CD4-positive, alpha-beta T cell treated with Interleukin-6 at 100 ng/mL for 8 hours (primary cell): Measurements from ENCODE around the gene GRB2.
A peak's percentile ranks its signal among the peaks of the same experiment; 100 is the strongest.
"Not testable (repeated sequence)": the region's sequence is repeated elsewhere in the genome, so short reads cannot be mapped to it uniquely, and the experiment has no call there.

Experiments used
- DNase-seq: peaks from one replicate; pipeline ENCODE4 v3.0.0-alpha.2; 2020; ENCODE audit warnings: mixed read lengths, low spot score

GRB2 gene

DNA sequence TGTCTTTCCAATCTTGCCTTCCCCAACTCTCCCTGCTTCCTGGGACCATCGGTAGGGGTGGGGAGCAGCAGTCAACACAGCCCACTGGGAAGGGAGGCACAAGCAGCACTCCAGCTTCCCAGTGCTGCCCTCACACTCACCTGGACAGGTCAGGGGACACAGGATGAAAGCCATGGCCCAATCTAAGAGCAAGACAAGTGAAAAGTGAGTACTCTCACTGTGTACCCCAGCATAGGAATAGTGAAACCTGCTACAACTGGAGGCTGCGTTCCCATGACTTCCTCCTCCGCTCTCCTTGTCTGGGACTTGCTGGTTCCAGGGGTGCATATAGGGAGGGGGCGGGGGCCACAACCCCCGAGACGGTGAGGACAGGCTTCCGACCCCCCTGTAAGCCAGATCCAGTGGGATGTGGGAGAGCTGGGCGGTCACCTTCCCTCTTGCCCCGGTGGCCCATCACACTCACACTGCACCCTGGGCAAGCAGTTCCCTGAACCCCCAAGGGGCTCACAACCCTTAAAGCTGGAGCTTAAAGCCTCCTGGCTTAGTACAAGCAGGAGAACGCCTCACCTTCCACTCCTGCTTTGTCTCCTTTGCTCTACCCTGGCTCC is 86.8 kb downstream of the GRB2 start:
- DNase-seq: no peak

DNA sequence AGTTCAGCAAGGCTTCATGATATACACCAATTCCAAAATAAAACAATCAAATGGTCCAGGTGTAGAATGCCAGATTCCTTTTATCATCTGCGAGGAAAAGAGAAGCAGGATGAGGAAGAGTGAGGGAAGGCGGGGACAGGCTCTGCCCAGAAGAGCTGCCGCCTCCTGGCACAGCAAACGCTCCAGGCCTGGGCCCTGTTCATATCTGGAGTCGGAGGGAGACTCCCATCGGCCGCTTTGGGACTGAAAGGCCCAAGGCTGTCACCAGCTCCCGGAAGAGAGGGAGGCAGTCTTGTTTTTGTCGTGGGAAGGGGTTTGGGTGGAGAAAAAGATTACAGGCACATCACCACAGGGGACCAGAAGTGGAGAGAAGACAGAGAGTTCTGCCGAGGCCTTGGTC is 87.3 kb downstream of the GRB2 start:
- DNase-seq: no peak

DNA sequence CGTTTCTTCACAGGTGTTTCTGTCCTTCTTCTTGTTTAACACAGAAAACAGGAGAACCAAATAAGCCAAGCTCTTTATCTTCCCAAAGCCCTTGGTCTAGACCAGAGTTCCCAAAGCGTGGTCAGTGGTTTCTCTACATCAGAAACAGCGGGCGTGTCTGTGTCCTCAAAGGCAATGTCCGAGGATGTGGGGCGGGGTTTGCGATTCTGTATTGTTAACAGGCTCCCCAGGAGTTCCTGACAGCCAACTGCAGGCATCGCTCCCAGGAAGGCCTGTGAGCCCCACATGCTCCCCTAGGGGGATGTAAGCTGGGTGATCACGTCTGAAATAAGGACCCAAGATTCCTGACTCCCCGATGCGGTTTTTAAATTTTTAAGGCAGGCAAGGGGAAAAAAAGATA is 87.8 kb downstream of the GRB2 start:
- DNase-seq: no peak

DNA sequence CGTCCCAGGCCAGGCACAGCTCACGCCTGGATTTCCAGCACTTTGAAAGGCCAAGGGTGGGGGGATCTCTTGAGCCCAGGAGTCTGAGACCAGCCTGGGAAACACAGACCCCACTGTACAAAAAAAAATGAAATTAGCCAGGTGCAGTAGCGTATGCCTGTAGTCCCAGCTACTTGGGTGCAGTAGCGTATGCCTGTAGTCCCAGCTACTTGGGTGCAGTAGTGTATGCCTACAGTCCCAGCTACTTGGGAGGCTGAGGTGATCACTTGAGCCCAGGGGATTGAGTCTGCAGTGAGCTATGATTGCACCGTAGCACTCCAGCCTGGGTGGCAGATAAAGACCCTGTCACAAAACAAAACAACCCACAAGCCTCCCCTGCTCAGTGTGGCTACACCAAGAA is 89.2 kb downstream of the GRB2 start:
- DNase-seq: no peak

DNA sequence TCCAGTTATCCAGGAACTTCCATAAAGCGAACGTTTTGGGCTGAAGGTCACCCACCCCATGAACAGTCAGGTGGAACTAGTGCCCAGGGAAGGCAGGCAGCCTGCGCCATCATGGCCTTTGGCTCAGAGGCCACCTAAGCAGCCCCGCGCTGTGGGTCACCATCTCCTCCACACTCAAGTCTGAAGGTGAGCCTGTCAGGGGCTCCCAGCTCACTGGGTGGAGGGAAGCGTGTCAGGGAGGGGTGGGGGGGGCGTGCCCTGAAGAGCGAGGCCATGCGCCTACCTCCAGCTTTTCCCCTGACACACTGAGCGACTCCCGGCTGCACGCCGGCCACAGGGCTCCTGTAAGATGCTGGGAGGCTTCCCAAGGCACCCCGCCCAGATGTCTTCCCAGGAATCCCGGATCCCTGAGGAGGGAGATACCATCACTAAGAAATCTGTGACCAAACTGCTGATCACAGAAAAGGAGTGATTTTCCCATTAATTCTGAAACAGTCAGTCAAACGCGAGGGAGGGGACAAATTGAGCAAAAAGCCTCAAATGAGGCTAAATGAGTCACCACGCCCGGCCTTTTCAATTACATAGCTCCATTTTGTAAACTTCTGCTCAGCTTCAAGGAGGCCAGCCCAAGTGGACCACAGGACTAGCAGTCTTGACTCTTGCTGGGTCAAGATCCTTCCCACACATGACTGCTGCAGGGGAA is 89.8 kb downstream of the GRB2 start:
- no peak for DNase-seq

DNA sequence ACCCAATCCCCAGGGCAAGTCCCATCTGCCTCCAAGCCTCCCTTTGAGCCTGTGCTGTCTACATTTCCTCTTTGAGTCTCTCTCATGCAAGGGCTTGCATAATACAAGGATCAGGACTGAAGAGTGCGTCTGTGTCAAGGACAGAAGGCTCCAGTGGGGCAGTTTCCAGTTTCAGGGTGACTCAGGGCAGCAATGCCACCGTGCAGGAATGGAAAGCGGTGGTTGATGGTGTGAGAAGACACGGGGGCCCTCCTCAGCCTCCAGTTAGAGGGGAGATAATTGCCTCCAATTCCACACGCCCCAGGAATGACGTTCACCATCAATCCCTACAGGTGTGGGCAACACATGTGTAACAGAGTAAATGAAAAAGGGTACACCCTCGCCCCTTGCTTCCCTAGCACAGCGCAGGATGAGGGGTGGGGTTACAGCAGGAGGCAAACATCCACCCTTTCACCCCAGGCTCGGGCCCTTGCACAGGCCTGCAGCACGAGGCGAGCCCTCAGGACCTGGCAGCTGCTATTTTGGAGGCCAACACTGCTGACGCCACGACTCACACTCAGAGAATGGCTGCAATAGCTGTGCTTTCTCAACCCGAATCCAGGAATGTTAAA is 91.4 kb downstream of the GRB2 start:
- DNase-seq: no peak

DNA sequence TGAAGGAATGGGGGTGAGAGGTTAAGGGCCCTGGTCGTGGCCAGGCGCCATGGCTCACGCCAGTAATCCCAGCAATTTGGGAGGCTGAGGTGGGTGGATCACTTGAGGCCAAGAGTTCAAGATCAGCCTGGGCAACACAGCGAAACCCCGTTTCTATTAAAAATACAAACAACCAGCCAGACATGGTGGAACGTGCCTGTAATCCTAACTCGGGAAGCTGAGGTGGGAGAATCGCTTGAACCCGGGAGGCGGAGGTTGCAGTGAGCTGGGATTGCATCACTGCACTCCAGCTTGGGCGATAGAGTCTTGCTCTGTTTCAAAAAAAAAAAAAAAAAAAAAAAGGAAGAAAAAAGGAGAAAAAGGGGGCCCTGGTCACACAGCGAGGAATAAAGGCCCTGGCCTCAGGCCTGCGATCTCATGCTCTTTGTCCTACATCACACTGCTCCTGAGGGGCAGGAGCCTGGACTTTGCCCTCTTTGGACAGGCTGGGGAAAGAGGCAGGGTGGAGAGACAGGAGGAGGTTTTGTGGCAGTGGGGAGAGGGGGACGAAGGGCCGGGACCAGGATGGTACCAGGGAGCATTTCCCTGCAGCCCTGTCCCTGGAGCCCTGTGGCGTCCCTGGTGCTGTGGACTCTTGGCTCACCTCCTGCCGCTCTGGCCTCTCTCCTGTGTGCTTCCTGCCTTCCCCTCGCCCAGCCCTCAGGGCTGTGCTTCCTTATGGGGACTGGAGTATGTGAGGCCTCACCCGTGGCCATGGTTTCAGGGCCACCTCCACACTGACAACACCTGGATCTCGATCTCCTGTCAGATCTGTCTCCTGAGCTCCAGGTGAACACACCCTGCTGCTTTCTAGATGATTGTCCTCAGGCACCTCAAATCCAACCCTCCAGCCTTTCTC is 96.5 kb downstream of the GRB2 start:
- no peak for DNase-seq

DNA sequence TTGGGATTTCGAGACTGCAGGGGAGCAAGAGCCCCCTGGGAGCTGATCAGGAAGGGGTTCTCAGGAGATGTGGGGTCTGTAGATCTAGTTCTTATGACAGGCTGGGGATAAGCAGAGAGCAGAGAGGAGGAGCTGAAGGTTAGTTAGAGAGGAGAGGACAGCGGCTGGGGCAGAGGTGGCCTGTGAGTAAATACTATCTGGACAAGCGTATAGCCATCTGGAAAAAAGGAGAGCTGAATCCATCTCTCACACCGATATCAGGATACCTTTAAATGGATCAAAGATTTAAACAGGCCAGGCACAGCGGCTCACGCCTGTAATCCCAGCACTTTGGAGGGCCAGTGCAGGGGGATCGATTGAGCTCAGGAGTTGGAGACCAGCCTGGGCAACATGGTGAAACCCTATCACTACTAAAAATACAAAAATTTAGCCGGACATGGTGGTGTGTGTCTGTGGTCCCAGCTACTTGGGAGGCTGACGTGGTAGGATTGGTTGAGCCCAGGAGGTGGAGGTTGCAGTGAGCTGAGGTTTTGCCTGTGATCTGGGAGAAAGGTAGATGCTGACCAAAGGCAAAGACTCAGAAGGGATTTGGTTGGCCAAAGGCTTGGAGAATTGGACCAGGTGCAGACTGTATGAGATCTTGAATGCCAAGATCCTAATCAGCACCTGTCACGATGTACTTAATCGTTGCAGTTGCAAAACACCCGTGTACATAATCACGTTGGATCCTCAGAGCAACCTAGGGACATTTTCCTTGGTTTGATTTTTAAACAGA is 97.3 kb downstream of the GRB2 start:
- no peak for DNase-seq

DNA sequence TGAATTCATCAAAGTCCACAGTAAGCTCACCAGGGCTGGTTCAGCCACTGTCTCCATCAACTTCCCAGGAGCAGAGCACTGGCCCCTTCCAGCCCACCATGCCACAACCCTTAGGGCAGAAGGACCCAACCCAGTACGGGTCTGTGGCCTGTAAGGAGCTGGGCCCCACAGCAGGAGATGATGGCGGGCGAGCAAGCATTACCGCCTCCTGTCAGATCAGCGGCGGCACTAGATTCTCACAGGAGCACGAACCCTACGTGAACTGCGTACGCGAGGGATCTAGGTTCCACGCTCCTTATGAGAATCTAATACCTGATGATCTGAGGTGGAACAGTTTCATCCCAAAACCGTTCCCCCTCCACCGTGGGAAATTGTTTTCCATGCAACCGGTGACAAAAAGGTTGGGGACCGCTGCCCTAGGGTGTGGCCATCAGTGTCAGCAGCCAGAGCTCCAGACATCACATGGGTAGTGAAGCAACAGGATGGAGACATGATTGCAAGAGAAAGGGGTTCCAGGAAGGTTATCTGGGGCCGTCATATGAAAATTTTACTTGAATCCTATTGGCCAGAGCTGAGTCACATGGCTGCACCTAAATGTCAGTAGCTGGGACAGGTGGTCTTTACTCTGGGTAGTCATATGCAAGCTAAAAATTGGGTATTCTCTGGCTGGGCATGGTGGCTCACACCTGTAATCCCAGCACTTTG is 103.8 kb downstream of the GRB2 start:
- no peak for DNase-seq

DNA sequence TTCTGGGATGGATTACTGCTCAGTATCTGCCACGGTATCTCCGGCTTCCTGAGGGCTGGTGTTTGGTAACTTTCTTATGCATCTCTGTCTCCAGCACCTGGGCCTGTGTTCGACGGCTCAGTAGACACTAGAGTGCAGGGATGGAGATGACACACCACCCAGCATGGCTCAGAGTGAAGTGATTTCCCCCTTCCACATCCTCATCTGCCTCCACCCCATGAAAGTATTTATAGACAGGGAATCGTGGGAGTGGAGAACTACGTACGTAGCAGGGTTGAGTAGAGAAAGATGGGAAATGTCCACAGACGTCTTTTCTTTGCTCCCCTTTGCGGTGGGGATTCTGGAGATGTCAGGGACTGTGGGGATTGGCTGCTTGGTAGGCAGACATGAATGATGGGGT is 104.4 kb downstream of the GRB2 start:
- DNase-seq: no peak

DNA sequence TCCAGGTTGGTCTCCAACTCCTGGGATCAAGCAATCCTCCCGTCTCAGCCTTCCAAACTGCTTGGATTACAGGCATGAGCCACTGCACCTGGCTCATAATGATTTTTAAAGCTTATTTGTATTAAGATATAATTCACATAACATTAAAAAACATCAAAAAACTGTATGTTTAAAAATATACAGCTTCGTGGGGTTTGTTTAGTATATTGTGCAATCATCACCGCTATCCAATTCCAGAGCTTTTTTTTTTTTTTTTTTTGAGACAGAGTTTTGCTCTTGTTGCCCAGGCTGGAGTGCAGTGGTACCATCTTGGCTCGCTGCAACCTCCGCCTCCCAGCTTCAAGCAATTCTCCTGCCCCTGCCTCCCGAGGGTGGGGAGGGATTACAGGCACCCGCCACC is 105.2 kb downstream of the GRB2 start:
- no peak for DNase-seq

DNA sequence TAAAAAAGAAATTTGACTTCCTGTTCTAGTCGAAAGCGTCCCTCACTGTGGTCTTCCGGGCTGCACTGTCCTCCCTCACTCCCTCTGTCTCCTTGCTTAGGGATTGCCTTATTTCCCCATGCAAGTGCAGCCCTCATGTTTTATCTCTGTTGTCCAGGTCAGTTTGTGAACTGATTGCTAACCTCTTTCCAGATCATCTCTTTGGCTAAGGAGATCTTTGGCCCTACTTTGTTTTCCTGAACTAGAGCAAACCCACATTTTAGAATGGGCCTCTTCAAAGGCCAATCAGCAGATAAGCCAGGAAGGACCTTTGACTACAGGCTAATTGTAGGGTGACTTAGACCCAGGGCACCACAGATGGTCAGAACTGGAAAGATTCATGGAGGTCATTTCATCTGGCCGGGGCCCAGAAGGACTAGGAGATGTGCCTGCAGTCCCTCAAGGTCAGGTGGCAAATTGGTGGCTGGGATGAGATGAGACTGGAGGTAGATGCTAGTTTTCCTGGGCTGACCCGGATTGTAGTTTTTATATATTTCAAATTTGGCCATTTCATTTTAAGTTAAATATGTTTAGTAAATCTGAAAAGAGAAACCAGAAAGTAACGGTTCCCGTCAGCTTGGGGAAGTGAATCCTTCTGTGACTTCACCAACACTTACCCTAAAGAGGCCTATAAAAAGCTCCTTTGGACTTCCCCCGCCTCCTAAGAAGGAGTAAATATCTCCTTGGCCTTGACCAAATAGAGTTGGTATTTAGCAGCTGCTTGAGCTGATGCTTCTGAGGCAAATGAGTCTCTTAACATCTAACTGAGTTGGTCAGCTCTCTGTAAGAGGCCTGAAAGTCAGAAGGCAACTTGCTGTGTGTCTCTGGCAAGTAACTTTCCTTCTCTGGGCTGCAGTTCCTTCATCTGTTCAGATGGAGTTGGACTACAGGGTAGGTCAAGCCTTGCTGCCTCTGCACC is 110.0 kb downstream of the GRB2 start:
- DNase-seq: no peak

DNA sequence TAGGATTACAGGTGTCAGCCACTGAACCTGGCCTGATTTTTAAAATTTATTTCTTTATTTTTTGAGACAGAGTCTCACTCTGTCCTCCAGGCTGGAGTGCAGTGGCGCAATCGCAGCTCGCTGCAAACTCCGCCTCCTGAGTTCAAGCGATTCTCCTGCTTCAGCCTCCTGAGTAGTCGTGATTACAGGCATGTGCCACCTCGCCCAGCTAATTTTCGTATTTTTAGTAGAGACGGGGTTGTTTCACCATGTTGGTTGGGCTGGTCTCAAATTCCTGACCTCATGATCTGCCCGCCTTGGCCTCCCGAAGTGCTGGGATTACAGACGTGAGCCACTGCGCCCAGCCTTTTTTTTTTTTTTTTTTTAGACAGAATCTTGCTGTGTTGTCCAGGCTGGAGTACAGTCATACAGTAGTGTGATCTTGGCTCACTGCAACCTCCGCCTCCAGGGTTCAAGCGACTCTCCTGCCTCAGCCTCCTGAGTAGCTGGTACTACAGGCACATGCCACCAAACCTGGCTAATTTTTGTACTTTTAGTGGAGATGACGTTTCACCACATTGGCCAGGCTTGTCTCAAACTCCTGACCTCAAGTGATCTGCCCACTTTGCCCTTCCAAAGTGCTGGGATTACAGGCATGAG is 112.5 kb downstream of the GRB2 start:
- DNase-seq: not testable (repeated sequence)

DNA sequence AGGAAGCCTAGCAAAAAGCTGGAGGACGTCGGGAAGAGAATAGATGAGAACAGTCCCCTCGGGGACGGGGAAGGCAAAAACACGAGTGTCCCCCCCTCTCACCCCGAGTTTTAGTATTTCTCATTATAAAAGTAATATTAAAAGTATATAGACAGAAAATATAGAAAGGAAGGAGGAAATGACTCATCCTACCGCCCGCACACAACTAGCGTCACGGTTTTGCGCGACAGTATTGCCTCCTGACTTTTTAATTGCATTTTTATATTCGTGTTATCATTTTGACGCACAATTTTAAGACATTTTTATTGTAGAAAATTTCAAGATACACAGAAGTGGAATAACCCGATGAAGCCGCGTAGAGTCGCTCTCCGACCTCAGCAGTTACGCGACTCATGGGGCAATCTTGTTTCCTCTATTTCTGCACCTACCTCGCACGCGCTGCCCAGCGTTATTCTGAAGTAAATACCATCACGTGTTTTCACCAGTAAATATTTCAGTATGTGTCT is 115.6 kb downstream of the GRB2 start:
- peak; percentile 56 for DNase-seq

DNA sequence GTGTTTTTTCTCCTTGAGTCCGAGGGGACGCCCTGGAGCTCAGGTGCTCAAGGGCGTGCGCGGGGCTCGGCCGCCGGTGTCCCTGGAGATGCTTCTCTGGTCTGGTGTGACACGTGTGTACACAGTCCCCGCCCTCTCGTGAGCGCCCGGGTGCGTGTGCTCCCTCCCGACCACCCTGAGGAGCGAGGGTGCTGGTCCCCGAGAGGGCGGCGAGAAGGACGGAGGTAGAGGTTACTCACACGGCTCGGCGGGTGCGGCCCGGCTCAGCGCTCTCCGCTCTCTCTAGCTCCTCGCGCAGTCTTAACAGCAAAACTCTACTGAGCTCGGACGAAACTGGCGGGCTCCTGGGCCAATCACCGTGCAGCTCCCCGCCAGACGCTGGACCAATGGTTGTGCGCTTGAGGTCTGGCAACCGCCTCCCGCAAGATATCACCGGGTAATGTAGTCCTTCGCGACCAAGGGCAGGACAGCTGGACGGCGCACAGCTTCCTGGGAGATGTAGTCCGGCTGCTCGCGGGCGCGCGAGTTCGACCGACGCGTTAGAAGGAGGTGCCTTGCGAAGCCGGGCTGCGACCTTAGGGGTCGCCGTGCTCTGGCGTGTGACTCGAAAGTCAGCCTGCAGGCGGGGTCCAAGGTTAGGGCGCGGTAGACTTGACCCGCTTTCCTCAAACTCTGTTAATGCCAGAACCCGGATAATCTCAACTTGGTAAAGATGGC is 116.2 kb downstream of the GRB2 start, which contains the start of gene SLC25A19:
TSS of gene SLC25A19 (minus strand) at position 319 of the 717 bp plus-strand sequence. CDS start 2,669 bp downstream, outside the sequence.
- DNase-seq: peak; percentile 97

DNA sequence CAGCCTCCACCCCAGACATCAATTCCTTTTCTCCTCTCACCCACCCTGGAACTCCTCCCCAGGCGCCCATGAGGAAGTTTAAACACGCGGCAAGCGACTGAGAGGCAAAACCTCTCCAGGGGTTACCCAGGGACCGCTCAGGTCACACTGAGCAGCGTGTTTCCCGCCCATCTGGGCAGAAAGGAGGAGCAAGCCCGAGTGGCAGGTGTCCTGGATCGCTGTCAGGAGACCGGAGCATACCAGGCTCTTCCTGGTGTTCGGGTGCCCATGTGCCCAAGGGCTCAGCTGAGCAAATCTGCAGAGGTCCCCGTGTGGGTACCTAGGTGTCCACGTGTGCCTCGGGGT is 116.7 kb downstream of the GRB2 start:
- DNase-seq: no peak

DNA sequence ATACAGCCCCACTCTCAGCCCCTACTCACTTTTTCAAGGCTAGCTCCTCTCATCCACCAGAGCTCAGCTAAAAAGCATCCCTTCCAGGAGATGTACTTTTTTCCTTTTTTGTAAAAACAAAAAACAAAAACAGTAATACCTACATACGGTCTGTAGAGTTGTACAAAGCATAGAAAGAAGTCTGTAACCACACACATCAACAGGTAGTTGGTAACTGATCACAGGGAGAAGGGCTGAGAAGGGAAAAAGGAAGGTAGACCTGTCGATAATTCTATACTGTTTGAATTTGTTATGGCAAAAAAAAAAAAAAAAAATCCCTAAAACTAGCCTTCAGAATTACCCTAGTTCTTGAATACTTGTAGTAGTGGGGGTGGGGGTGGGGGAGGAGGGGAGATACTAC is 117.1 kb downstream of the GRB2 start:
- no peak for DNase-seq

DNA sequence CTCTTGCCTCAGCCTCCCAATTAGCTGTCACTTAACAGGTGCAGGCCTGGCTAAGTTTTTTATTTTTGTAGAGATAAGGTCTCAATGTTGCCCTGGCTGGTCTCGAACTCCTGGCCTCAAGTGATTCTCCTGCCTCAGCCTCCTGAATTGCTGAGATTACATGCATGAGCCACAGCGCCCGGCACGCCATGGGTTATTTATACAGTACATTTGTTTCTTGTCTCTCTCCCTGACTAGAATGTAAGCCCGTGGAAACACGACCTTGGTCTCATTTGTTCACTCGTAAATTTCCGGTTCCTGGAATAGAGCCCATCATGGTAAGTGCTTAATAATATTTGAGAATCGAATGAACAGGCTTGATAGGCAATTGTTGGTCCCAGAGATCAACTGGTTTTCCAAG is 118.3 kb downstream of the GRB2 start:
- DNase-seq: no peak

DNA sequence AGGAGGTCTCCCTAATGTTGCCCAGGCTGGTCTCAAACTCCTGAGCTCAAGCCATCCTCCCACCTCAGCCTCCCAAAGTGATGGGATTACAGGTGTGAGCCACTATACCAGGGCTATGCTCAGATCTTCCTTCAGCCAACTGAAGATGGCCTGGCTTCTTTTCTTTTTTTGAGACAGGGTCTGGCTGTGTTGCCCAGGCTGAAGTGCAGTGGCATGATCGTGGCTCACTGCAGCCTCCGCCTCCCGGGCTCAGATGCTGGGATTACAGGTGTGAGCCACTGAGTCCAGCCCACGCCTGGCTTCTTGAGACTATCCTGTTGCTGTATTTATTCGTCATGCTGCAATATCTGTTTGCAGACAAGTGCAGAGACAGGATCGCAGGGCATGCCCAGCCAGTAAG is 120.4 kb downstream of the GRB2 start:
- no peak for DNase-seq
